Lower leg skin (tissue), 3 donors: ENCODE data around the gene NOX1.

Experiments
- CTCF ChIP-seq, 3 donors: fragments of 450-650 bp; IDR thresholded peaks; one replicate each; pipeline ENCODE4 v1.5.1; 2016; ENCODE audit warnings: antibody characterized with exemption in 3 of 3, mild to moderate bottlenecking in 3 of 3, moderate library complexity in 2 of 3
- POLR2A ChIP-seq, 2 donors: fragments of 450-650 bp; IDR thresholded peaks; one replicate each; pipeline ENCODE4 v1.6.1; 2016 to 2017; ENCODE audit warnings: antibody characterized with exemption in 2 of 2, mild to moderate bottlenecking in 1 of 2, moderate library complexity in 1 of 2

- TF ChIP-seq CTCF (IDR thresholded peaks at IDR 0.05), result no peak
- no peak for TF ChIP-seq POLR2A (IDR thresholded peaks at IDR 0.05)
These were observed 44.0 kb downstream of the NOX1 start for GRCh38 chrX:100830143-100830542.
